ENCODE data around the gene GATAD2A. TPM values are rescaled to one million over a fixed set of nuclear protein-coding genes. Genes with fewer than 3 reads are reported as not detected.

Gene GATAD2A
- total and polyA plus RNA-seq, 2 of the 8 experiments (the other 6 are each of a cell fraction or from before 2014, with no cell fraction given), result 38.4 to 205 TPM

GRCh38 chr19:19445288-19445687 lies 39.8 kb downstream of the GATAD2A start:
- no peak overlapping the region for H4K91ac ChIP-seq (replicated peaks; ENCODE audit: insufficient read length, low read length)
- no peak overlapping the region for H3K27ac ChIP-seq (ENCODE audit: low read depth, low read length)
- ChIA-PET POLR2A (ENCODE audit: partially characterized antibody) (no interaction called here), CTCF (ENCODE audit: partially characterized antibody) (interaction anchor here (0.6 to 1.0 kb wide), 2 partner anchors 14 to 16 kb away, joined by 3 read pairs; no protein-coding TSS in a partner anchor)
- H3K4me3 ChIP-seq (ENCODE audit: extremely low read depth in 1 of 4, insufficient read depth in 2 of 4, low read depth in 3 of 4, low read length in 4 of 4), result no peak overlapping the region
- no peak for FAIRE-seq
- H3K4me2 ChIP-seq (ENCODE audit: insufficient read depth in 1 of 2, low read depth in 2 of 2, low read length in 2 of 2), result no peak overlapping the region
- no peak overlapping the region for H2BK20ac ChIP-seq (ENCODE audit: low read length)
- H3K36me3 ChIP-seq (ENCODE audit: control insufficient read depth in 2 of 4, insufficient read depth in 4 of 4, low read length in 3 of 4), result no peaks in the 10 kb centered on the region
- H4K5ac ChIP-seq (ENCODE audit: insufficient read length, low read depth, low read length), result no peak overlapping the region
- H3K23ac ChIP-seq (ENCODE audit: insufficient read length), result no peak overlapping the region
- no peak overlapping the region for H3K56ac ChIP-seq (replicated peaks; ENCODE audit: insufficient read length, low read depth, low read length)
- no peak overlapping the region for H2BK12ac ChIP-seq (ENCODE audit: low read depth, low read length)
- DNase-seq (ENCODE audit: low read depth in 1 of 2, low spot score in 2 of 2), result no peak
- H2BK5ac ChIP-seq (ENCODE audit: low read depth, low read length), result peak overlapping the region; percentile 81; the same call in 1 of the 2 replicates
- H3K18ac ChIP-seq (ENCODE audit: extremely low read depth, low read length), result peak overlapping the region; percentile 60; the same call in 1 of the 2 replicates
- H3K79me1 ChIP-seq (ENCODE audit: low read depth, low read length), result peaks cover 39% of the 10 kb centered on the region
- no peak overlapping the region for H2BK15ac ChIP-seq (ENCODE audit: low read length)
- no peak overlapping the region for H3K9ac ChIP-seq (replicated peaks in 1 of 4; ENCODE audit: extremely low read depth in 1 of 4, low read depth in 3 of 4, low read length in 3 of 4)
- H3K27me3 ChIP-seq (replicated peaks in 1 of 4; ENCODE audit: control insufficient read depth in 3 of 4, extremely low read depth in 1 of 4, insufficient read depth in 3 of 4, low read length in 3 of 4), result no peaks in the 10 kb centered on the region
- no peak overlapping the region for H3K4ac ChIP-seq (replicated peaks; ENCODE audit: insufficient read length, low read depth, low read length)
- no peak overlapping the region for H2AK5ac ChIP-seq (ENCODE audit: low read depth, low read length)
- no peak overlapping the region for H2BK120ac ChIP-seq (replicated peaks; ENCODE audit: low read depth, low read length)
- 71% methylated on average over 1 of the region's 1 CpG; no CpG with 5 or more reads in 1 of the 2 experiments for WGBS, 2 experiments (ENCODE audit: extremely low coverage in 1 of 2, insufficient coverage in 1 of 2, insufficient read length in 1 of 2, insufficient replicate concordance in 2 of 2, low coverage in 1 of 2, low lambda C conversion rate in 2 of 2, missing lambda C conversion rate in 1 of 2)
- H3K14ac ChIP-seq (ENCODE audit: insufficient read length), result no peak overlapping the region
- H3K79me2 ChIP-seq (ENCODE audit: control insufficient read depth in 1 of 2, insufficient read depth in 2 of 2, low read length in 2 of 2), result peaks cover 50 to 98% of the 10 kb centered on the region in 2 experiments
- H3K9me3 ChIP-seq (ENCODE audit: insufficient read depth in 2 of 2, low read depth in 1 of 2, low read length in 1 of 2), result no peaks in the 10 kb centered on the region
- no peaks in the 10 kb centered on the region for H3K23me2 ChIP-seq (ENCODE audit: low read depth, low read length)
- no peak overlapping the region for H4K8ac ChIP-seq (ENCODE audit: extremely low read depth, insufficient read depth, low read length)
- peaks cover 7 to 18% (median 11%) of the 10 kb centered on the region in 4 experiments; a peak in 6 of 7 replicates for H3K4me1 ChIP-seq (replicated peaks in 1 of 4; ENCODE audit: control insufficient read depth in 3 of 4, insufficient read depth in 4 of 4, low read length in 3 of 4)
- H4K20me1 ChIP-seq (replicated peaks in 1 of 2; ENCODE audit: control insufficient read depth in 1 of 2, insufficient read depth in 2 of 2, low read length in 2 of 2), result peaks cover 32 to 48% of the 10 kb centered on the region in 2 experiments
- TF ChIP-seq TAF1 (IDR thresholded peaks at IDR 0.05; ENCODE audit: low read depth, low read length) (no peak), GABPA (IDR thresholded peaks at IDR 0.05; ENCODE audit: borderline replicate concordance, insufficient read depth, low read length) (no peak), POLR2AphosphoS5 (IDR thresholded peaks at IDR 0.05; ENCODE audit: low read depth, low read length) (no peak), SAP30 (IDR thresholded peaks at IDR 0.05; ENCODE audit: insufficient read depth, insufficient replicate concordance, low read length) (no peak), SIN3A (conservative IDR thresholded peaks at IDR 0.05 in 1 of 2, IDR thresholded peaks at IDR 0.05 in 1 of 2; ENCODE audit: low read depth in 1 of 2, low read length in 2 of 2) (no peak), EP300 (IDR thresholded peaks at IDR 0.05; ENCODE audit: borderline replicate concordance in 1 of 2, low read depth in 2 of 2, low read length in 2 of 2) (no peak), KDM4A (IDR thresholded peaks at IDR 0.05; ENCODE audit: low read depth, low read length, severe bottlenecking) (no peak), TBP (IDR thresholded peaks at IDR 0.05; ENCODE audit: low read depth, low read length) (no peak)
- no peak overlapping the region for H2AFZ ChIP-seq (ENCODE audit: low read length)

Measured in H1 (cell line).